Endodermal cell (in vitro differentiated cells): ENCODE measurements around the gene COCH. TPM values are rescaled to one million over a fixed set of nuclear protein-coding genes. Genes with fewer than 3 reads are reported as not detected.

ENCODE experiments used
- DNase-seq: peaks from one replicate; pipeline ENCODE4 v3.0.0-alpha.2; 2017
- H3K27ac ChIP-seq: 2 replicates; pipeline ENCODE4 v1.5.1; 2013; ENCODE audit warnings: mild to moderate bottlenecking, low read depth, low read length, moderate library complexity
- H3K27me3 ChIP-seq: 2 replicates; pipeline ENCODE4 v1.6.1; 2013; ENCODE audit warnings: mild to moderate bottlenecking, low read length, moderate library complexity; ENCODE audit not compliant: insufficient read depth, control insufficient read depth, poor library complexity, severe bottlenecking
- H3K36me3 ChIP-seq: 2 replicates; pipeline ENCODE4 v1.7.0; 2013; ENCODE audit warnings: mild to moderate bottlenecking, low read length, moderate library complexity; ENCODE audit not compliant: control insufficient read depth, insufficient read depth
- H3K4me1 ChIP-seq: one replicate; pipeline ENCODE4 v1.7.0; 2013; ENCODE audit warnings: low read length; ENCODE audit not compliant: control insufficient read depth, insufficient read depth
- H3K4me3 ChIP-seq: 2 replicates; pipeline ENCODE4 v1.5.1; 2013; ENCODE audit warnings: mild to moderate bottlenecking, low read length, moderate library complexity
- H3K9ac ChIP-seq: 2 replicates; pipeline ENCODE4 v1.6.1; 2013; ENCODE audit warnings: mild to moderate bottlenecking, low read length, moderate library complexity; ENCODE audit not compliant: poor library complexity, severe bottlenecking; ENCODE audit errors: extremely low read depth
- H3K9me3 ChIP-seq: 2 replicates; pipeline ENCODE4 v1.6.1; 2013; ENCODE audit warnings: mild to moderate bottlenecking, low read length, moderate library complexity; ENCODE audit not compliant: control insufficient read depth
- H3K27ac Mint-ChIP-seq: 2 replicates; pipeline ENCODE4 v1.8.0; 2020; ENCODE audit warnings: mixed read lengths
- H3K27me3 Mint-ChIP-seq: 2 replicates; pipeline ENCODE4 v1.8.0; 2021; ENCODE audit warnings: mild to moderate bottlenecking, mixed read lengths; ENCODE audit not compliant: insufficient read depth
- H3K36me3 Mint-ChIP-seq: 2 replicates; pipeline ENCODE4 v1.8.0; 2020; ENCODE audit warnings: low read depth, mixed read lengths
- H3K4me1 Mint-ChIP-seq: 2 replicates; pipeline ENCODE4 v1.8.0; 2020; ENCODE audit warnings: mixed read lengths
- H3K4me3 Mint-ChIP-seq: 2 replicates; pipeline ENCODE4 v1.8.0; 2020; ENCODE audit warnings: mild to moderate bottlenecking, moderate library complexity, mixed read lengths
- H3K9me3 Mint-ChIP-seq: 2 replicates; pipeline ENCODE4 v1.8.0; 2020; ENCODE audit warnings: mild to moderate bottlenecking, mixed read lengths
- WGBS, 2 experiments: methylation state at CpG; one replicate each; pipeline versions ENCODE4 v1.1.5 to v1.1.7; 2013; ENCODE audit warnings: missing lambda C conversion rate in 2 of 2, mixed read lengths in 1 of 2; ENCODE audit not compliant: insufficient coverage in 1 of 2, insufficient read length in 1 of 2; 5-methylcytosine and 5-hydroxymethylcytosine counted together
- total RNA-seq, 2 donors: library from RNA; stranded (reverse); fragmentation: NEBNext Ultra II Directional in 1 of 2; extraction: Animal tissue kit (Norgen Biotek cat#: 25700) in 1 of 2; gene quantifications; 2 replicates in 1 of 2; 3 replicates in 1 of 2; pipeline ENCODE4 v1.2.1, GENCODE V29; 2021
- TF ChIP-seq, protein P1 (sequence below): fragments of 200-600 bp; sonication (generic); conservative IDR thresholded peaks from 2 replicates; pipeline ENCODE4 v1.5.0; 2021; ENCODE audit warnings: antibody characterized with exemption, mild to moderate bottlenecking

The COCH gene
- total RNA-seq, 2 donors from 2014 or later: 59.1 to 76.2 TPM

- WGBS, 2 experiments: 100% methylated on average over 1 of the region's 1 CpG; no CpG with 5 or more reads in 1 of the 2 experiments
- no peaks in the 10 kb centered on the region for H3K4me1 Mint-ChIP-seq
- TF ChIP-seq, protein P1, sequence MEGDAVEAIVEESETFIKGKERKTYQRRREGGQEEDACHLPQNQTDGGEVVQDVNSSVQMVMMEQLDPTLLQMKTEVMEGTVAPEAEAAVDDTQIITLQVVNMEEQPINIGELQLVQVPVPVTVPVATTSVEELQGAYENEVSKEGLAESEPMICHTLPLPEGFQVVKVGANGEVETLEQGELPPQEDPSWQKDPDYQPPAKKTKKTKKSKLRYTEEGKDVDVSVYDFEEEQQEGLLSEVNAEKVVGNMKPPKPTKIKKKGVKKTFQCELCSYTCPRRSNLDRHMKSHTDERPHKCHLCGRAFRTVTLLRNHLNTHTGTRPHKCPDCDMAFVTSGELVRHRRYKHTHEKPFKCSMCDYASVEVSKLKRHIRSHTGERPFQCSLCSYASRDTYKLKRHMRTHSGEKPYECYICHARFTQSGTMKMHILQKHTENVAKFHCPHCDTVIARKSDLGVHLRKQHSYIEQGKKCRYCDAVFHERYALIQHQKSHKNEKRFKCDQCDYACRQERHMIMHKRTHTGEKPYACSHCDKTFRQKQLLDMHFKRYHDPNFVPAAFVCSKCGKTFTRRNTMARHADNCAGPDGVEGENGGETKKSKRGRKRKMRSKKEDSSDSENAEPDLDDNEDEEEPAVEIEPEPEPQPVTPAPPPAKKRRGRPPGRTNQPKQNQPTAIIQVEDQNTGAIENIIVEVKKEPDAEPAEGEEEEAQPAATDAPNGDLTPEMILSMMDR: no peak
Observed at GRCh38 chr14:30914812-30915211, 40.5 kb downstream of the COCH start.

DNA sequence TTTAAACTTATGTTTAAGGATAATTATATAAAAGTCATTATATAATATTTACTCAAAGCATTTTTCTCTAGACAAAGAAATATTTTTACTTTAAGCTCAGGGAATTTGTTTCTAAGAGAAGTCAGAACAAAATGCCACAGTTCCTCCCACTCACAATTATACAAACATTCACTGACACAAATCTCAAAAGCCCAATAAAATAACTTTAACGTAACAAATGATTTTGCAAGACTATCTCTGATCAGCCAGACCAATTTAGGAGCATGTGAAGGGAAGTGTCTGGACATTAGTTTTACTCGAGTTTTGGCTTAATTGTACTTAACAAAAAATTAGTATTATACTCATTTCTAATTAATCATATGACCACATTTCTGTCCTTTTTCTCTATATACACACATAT is 41.2 kb downstream of the COCH start:
- no peaks in the 10 kb centered on the region for H3K4me1 ChIP-seq
- H3K4me3 Mint-ChIP-seq: no peak overlapping the region
- WGBS, 2 experiments: 97% methylated on average over 2 of the region's 2 CpGs; no CpG with 5 or more reads in 1 of the 2 experiments
- H3K4me3 ChIP-seq: no peak overlapping the region
- no peak for DNase-seq
- no peak overlapping the region for H3K27ac Mint-ChIP-seq
- TF ChIP-seq, protein P1: no peak
- no peaks in the 10 kb centered on the region for H3K4me1 Mint-ChIP-seq
- H3K36me3 Mint-ChIP-seq: peaks cover 28% of the 10 kb centered on the region
- H3K27ac ChIP-seq: no peak overlapping the region
- no peaks in the 10 kb centered on the region for H3K27me3 Mint-ChIP-seq
- H3K36me3 ChIP-seq: peaks cover 73% of the 10 kb centered on the region
- no peak overlapping the region for H3K9ac ChIP-seq
- H3K9me3 ChIP-seq: no peaks in the 10 kb centered on the region
- no peaks in the 10 kb centered on the region for H3K27me3 ChIP-seq
- no peaks in the 10 kb centered on the region for H3K9me3 Mint-ChIP-seq

More at GRCh38 chr14:30914812-30915211, 40.5 kb downstream of the COCH start:
- Mint-ChIP-seq H3K27ac (no peak overlapping the region), H3K27me3 (no peaks in the 10 kb centered on the region), H3K4me3 (no peak overlapping the region), H3K9me3 (no peaks in the 10 kb centered on the region), H3K36me3 (peaks cover 28% of the 10 kb centered on the region)
- no peaks in the 10 kb centered on the region for H3K27me3 ChIP-seq
- no peak overlapping the region for H3K4me3 ChIP-seq
- H3K36me3 ChIP-seq: peaks cover 74% of the 10 kb centered on the region
- no peak for DNase-seq
- H3K4me1 ChIP-seq: no peaks in the 10 kb centered on the region
- no peak overlapping the region for H3K9ac ChIP-seq
- H3K27ac ChIP-seq: no peak overlapping the region
- H3K9me3 ChIP-seq: no peaks in the 10 kb centered on the region

DNA sequence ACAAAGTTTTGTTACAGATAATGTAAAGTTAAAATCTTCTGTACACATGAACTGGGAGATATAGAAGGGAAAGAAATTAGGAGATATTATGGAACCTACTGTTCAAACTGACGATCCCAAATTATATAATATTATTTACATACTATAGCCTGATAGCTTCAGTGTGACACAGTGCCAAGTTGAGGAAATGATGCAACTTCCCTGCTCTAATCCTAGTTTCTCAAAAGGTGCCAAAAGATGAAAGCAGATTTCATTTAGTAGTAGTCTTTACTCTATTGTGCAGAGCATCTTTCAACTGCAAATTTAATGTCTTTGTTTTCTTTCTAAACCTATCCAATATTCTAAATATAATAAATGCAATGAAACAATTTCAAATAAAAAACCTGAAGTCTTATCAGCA is 46.9 kb downstream of the COCH start:
- no peak overlapping the region for H3K4me3 ChIP-seq
- no peaks in the 10 kb centered on the region for H3K9me3 Mint-ChIP-seq
- no peak overlapping the region for H3K27ac ChIP-seq
- H3K9ac ChIP-seq: no peak overlapping the region
- WGBS, 2 experiments: no CpG with 5 or more reads among the region's 1 CpG
- peaks cover 26% of the 10 kb centered on the region for H3K36me3 Mint-ChIP-seq
- no peak for DNase-seq
- no peaks in the 10 kb centered on the region for H3K27me3 ChIP-seq
- no peak overlapping the region for H3K27ac Mint-ChIP-seq
- TF ChIP-seq, protein P1: no peak
- no peaks in the 10 kb centered on the region for H3K4me1 ChIP-seq
- H3K36me3 ChIP-seq: peaks cover 62% of the 10 kb centered on the region
- peaks cover 3% of the 10 kb centered on the region for H3K4me1 Mint-ChIP-seq
- no peaks in the 10 kb centered on the region for H3K27me3 Mint-ChIP-seq
- no peak overlapping the region for H3K4me3 Mint-ChIP-seq
- no peaks in the 10 kb centered on the region for H3K9me3 ChIP-seq
